HepG2 (cell line): ENCODE results near the gene FOXA3. TPM values are rescaled to one million over a fixed set of nuclear protein-coding genes. Genes with fewer than 3 reads are reported as not detected.

ENCODE experiments used
- ATRX ChIP-seq: sonication (generic); formaldehyde crosslinking; IDR thresholded peaks from 2 replicates; pipeline ENCODE4 v1.4.0; 2020; ENCODE audit warnings: missing genetic modification reagents, borderline replicate concordance
- GABPB1 ChIP-seq: IDR thresholded peaks from 2 replicates; pipeline ENCODE4 v1.6.1; 2016; ENCODE audit warnings: mild to moderate bottlenecking, missing genetic modification reagents, moderate library complexity, missing compliant biosample characterization
- GLI4 ChIP-seq: sonication (generic); formaldehyde crosslinking; IDR thresholded peaks from 2 replicates; pipeline ENCODE4 v1.5.1; 2020; ENCODE audit warnings: missing genetic modification reagents, mild to moderate bottlenecking, moderate library complexity, borderline replicate concordance
- IKZF4 ChIP-seq: sonication (generic); formaldehyde crosslinking; IDR thresholded peaks from 2 replicates; pipeline ENCODE4 v1.5.1; 2020; ENCODE audit warnings: borderline replicate concordance, mild to moderate bottlenecking, low read depth, missing genetic modification reagents; ENCODE audit errors: not compliant biosample characterization
- JARID2 ChIP-seq: sonication (generic); formaldehyde crosslinking; IDR thresholded peaks from 2 replicates; pipeline ENCODE4 v1.8.1; 2023; ENCODE audit warnings: missing genetic modification reagents, inconsistent platforms; ENCODE audit not compliant: insufficient replicate concordance
- KDM1A ChIP-seq: IDR thresholded peaks from 2 replicates; pipeline ENCODE4 v1.6.1; 2016; ENCODE audit warnings: missing compliant biosample characterization
- KDM2A ChIP-seq: sonication (generic); formaldehyde crosslinking; IDR thresholded peaks from 2 replicates; pipeline ENCODE4 v1.4.0; 2020; ENCODE audit warnings: low read depth, missing genetic modification reagents, borderline replicate concordance
- MIER3 ChIP-seq: IDR thresholded peaks from 2 replicates; pipeline ENCODE4 v1.6.1; 2016; ENCODE audit warnings: missing compliant biosample characterization, borderline replicate concordance
- NFRKB ChIP-seq: fragments of 450-650 bp; IDR thresholded peaks from 2 replicates; pipeline ENCODE4 v1.6.1; 2017
- PHB2 ChIP-seq: fragments of 450-650 bp; IDR thresholded peaks from 2 replicates; pipeline ENCODE4 v1.6.1; 2018; ENCODE audit not compliant: partially characterized antibody
- PRMT3 ChIP-seq: sonication (generic); formaldehyde crosslinking; IDR thresholded peaks from 2 replicates; pipeline ENCODE4 v1.8.1; 2022; ENCODE audit warnings: low read depth, mild to moderate bottlenecking, moderate library complexity, missing genetic modification reagents, borderline replicate concordance
- RAD51 ChIP-seq: fragments of 450-650 bp; IDR thresholded peaks from 2 replicates; pipeline ENCODE4 v1.6.1; 2016; ENCODE audit warnings: borderline replicate concordance
- SMAD3 ChIP-seq: sonication (generic); formaldehyde crosslinking; IDR thresholded peaks from 2 replicates; pipeline ENCODE4 v1.4.0; 2020; ENCODE audit warnings: missing genetic modification reagents
- TCF12 ChIP-seq, 2 experiments: fragments of 450-650 bp in 1 of 2; sonication (generic) in 1 of 2; formaldehyde crosslinking in 1 of 2; IDR thresholded peaks; 2 replicates each; pipeline versions ENCODE4 v1.6.1 to v1.8.0; 2017 to 2022; ENCODE audit warnings: antibody characterized with exemption in 1 of 2, mild to moderate bottlenecking in 1 of 2, missing genetic modification reagents in 1 of 2, moderate library complexity in 1 of 2
- TCF7L2 ChIP-seq: IDR thresholded peaks from 2 replicates; pipeline ENCODE4 v1.6.1; 2011; ENCODE audit warnings: mild to moderate bottlenecking, low read depth, low read length, moderate library complexity
- ZBTB4 ChIP-seq: sonication (generic); formaldehyde crosslinking; IDR thresholded peaks from 2 replicates; pipeline ENCODE4 v1.4.0; 2020; ENCODE audit warnings: missing genetic modification reagents, mild to moderate bottlenecking, borderline replicate concordance
- ZNF616 ChIP-seq: sonication (generic); formaldehyde crosslinking; IDR thresholded peaks from 2 replicates; pipeline ENCODE4 v1.5.0; 2020; ENCODE audit warnings: low read depth, mild to moderate bottlenecking, missing genetic modification reagents
- ZNF7 ChIP-seq: IDR thresholded peaks from 2 replicates; pipeline ENCODE4 v1.6.1; 2016; ENCODE audit warnings: missing biosample characterization, missing genetic modification reagents
- polyA plus RNA-seq, 8 experiments: library from polyadenylated mRNA; depleted of rRNA in 3 of 8; stranded (reverse) in 7 of 8; unstranded in 1 of 8; fragments of >200 nt; fragmentation: Illumina TruSeq in 4 of 8; extraction: Trizol in 4 of 8; gene quantifications; 2 replicates each; pipeline versions ENCODE4 v1.2.1 to v1.2.3, GENCODE V29; 2011 to 2016; ENCODE audit warnings: low read depth in 4 of 8, missing spikeins in 1 of 8, mixed read lengths in 1 of 8; ENCODE audit not compliant: insufficient read depth in 1 of 8
- total RNA-seq, 5 experiments: library from RNA; depleted of rRNA; stranded (reverse); fragments of >200 nt; fragmentation: Illumina TruSeq; extraction: Trizol; gene quantifications; 2 replicates each; pipeline ENCODE4 v1.2.3, GENCODE V29; 2016; ENCODE audit warnings: low read depth in 1 of 5
- TF ChIP-seq, protein P1 (sequence below): sonication (generic); formaldehyde crosslinking; IDR thresholded peaks from 2 replicates; pipeline ENCODE4 v1.5.0; 2020; ENCODE audit warnings: mild to moderate bottlenecking, missing genetic modification reagents, borderline replicate concordance
- TF ChIP-seq, protein P2 (sequence below), 2 experiments: sonication (generic) in 1 of 2; formaldehyde crosslinking in 1 of 2; IDR thresholded peaks; 2 replicates each; pipeline versions ENCODE4 v1.4.0 to v1.6.1; 2018 to 2020; ENCODE audit warnings: missing genetic modification reagents in 2 of 2, borderline replicate concordance in 1 of 2, low read depth in 1 of 2, mild to moderate bottlenecking in 1 of 2, missing biosample characterization in 1 of 2

Gene FOXA3
- total and polyA plus RNA-seq, 2 of the 13 experiments (the other 11 are each of a cell fraction or from before 2014, with no cell fraction given): 29.8 to 47.6 TPM

DNA sequence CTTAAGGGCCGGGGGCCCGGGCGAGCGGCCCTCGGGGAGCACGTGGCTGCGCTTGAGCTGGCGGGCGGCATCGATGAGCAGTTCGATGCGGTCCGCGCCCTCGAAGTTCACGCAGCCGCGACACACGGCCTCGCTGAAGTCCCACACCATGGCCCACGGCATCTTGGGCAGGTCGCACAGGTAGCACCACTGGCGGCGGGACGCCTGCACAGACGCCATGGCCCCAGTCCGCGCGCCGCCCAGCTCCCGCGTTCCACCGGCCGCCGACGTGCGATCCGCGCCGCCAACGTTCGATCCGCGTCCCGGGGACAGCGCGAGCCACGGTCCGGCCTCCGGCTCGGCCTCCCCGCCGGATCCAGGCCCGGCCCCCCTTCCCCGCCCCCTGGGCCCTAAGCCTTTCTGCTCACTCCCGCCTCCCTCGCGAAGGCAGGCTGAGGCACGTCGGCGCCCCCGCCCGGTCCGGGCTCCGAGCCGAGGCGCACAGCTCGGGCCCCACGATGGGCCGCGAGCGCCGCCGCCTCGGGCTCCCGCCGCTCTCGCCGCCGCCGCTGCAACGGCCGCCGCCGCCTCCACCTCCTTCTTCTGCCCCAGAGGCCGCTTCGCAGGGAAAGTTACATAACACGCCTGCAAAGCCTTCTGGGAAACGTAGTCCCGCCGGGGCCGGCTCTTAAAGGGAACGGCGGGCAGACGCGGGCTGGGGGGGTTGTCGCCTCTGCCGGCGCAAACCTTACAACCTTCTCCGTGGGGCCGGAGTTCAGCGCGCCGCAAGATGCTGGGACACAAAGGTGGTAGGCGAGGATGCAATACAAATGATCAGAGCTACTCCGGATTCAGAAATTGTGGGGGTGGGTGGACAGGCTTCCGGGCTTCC is 21.7 kb downstream of the FOXA3 start, which contains the start of gene IRF2BP1 (continued):
- TF ChIP-seq KDM2A (CRISPR knock-in tag) (no peak), TCF7L2 (no peak), MIER3 (CRISPR knock-in tag) (no peak), PRMT3 (CRISPR knock-in tag) (peak; percentile 60; the same call in 1 of the 2 replicates), GABPB1 (peak; percentile 81), JARID2 (CRISPR knock-in tag) (no peak), IKZF4 (CRISPR knock-in tag) (peak; percentile 69), RAD51 (no peak), TCF12 (IDR thresholded peaks at IDR 0.05) (no peak), TCF12 (CRISPR knock-in tag; IDR thresholded peaks at IDR 0.05) (no peak), ZNF616 (peak; percentile 75; the same call in 1 of the 2 replicates), KDM1A (CRISPR knock-in tag) (no peak), GLI4 (CRISPR knock-in tag) (no peak), ATRX (CRISPR knock-in tag) (no peak), ZBTB4 (no peak), SMAD3 (no peak), ZNF7 (CRISPR knock-in tag) (no peak), NFRKB (no peak), PHB2 (no peak)
- TF ChIP-seq, protein P1, sequence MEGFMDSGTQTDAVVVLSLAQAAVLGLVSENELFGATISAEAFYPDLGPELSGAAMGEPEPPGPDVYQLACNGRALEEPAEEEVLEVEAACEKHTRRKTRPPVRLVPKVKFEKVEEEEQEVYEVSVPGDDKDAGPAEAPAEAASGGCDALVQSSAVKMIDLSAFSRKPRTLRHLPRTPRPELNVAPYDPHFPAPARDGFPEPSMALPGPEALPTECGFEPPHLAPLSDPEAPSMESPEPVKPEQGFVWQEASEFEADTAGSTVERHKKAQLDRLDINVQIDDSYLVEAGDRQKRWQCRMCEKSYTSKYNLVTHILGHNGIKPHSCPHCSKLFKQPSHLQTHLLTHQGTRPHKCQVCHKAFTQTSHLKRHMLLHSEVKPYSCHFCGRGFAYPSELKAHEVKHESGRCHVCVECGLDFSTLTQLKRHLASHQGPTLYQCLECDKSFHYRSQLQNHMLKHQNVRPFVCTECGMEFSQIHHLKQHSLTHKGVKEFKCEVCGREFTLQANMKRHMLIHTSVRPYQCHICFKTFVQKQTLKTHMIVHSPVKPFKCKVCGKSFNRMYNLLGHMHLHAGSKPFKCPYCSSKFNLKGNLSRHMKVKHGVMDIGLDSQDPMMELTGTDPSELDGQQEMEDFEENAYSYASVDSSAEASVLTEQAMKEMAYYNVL: no peak
- TF ChIP-seq, protein P2, sequence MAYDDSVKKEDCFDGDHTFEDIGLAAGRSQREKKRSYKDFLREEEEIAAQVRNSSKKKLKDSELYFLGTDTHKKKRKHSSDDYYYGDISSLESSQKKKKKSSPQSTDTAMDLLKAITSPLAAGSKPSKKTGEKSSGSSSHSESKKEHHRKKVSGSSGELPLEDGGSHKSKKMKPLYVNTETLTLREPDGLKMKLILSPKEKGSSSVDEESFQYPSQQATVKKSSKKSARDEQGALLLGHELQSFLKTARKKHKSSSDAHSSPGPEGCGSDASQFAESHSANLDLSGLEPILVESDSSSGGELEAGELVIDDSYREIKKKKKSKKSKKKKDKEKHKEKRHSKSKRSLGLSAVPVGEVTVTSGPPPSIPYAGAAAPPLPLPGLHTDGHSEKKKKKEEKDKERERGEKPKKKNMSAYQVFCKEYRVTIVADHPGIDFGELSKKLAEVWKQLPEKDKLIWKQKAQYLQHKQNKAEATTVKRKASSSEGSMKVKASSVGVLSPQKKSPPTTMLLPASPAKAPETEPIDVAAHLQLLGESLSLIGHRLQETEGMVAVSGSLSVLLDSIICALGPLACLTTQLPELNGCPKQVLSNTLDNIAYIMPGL (CRISPR knock-in tag; IDR thresholded peaks at IDR 0.05; ENCODE audit: borderline replicate concordance in 1 of 2, low read depth in 1 of 2): 0 out of 4 replicates have a peak, but pooled peaks of 1 of the 2 experiments have one; percentile 15
